Memory B cell (primary cell): Measurements from ENCODE around the gene ABCE1.

Source experiments
- ATAC-seq: fragments of 150-1000 bp; cut with Tn5 transposase; 2 replicates; pipeline ENCODE4 v1.10.0; 2021; ENCODE audit warnings: low read depth, mild to moderate bottlenecking, moderate library complexity
- DNase-seq, 2 donors: peaks; one replicate each; pipeline ENCODE4 v3.0.0; 2022; ENCODE audit warnings: low spot score in 2 of 2
- H3K27ac Mint-ChIP-seq: one replicate; pipeline ENCODE4 v1.8.0; 2022; ENCODE audit warnings: mild to moderate bottlenecking, moderate library complexity, mixed read lengths
- H3K27me3 Mint-ChIP-seq: one replicate; pipeline ENCODE4 v1.8.0; 2022; ENCODE audit warnings: mixed read lengths
- H3K36me3 Mint-ChIP-seq: one replicate; pipeline ENCODE4 v1.8.0; 2022; ENCODE audit warnings: mild to moderate bottlenecking, mixed read lengths
- H3K4me1 Mint-ChIP-seq: one replicate; pipeline ENCODE4 v1.8.0; 2022; ENCODE audit warnings: mixed read lengths
- H3K4me3 Mint-ChIP-seq: one replicate; pipeline ENCODE4 v1.8.0; 2022; ENCODE audit warnings: mild to moderate bottlenecking, moderate library complexity, mixed read lengths
- H3K9me3 Mint-ChIP-seq: one replicate; pipeline ENCODE4 v1.8.0; 2022; ENCODE audit warnings: mixed read lengths

ABCE1 gene

GRCh38 chr4:145083891-145084605 is 14.1 kb upstream of the ABCE1 start:
- Mint-ChIP-seq H3K4me3 (no peak overlapping the region), H3K9me3 (no peaks in the 10 kb centered on the region), H3K4me1 (peaks cover 10% of the 10 kb centered on the region), H3K27ac (peak overlapping the region; percentile 51), H3K27me3 (no peaks in the 10 kb centered on the region), H3K36me3 (peaks cover 37% of the 10 kb centered on the region)
- ATAC-seq, result no peak
- DNase-seq, result no peak

- no peak overlapping the region for H3K27ac Mint-ChIP-seq
- no peak for DNase-seq
- no peaks in the 10 kb centered on the region for H3K27me3 Mint-ChIP-seq
- no peak overlapping the region for H3K4me3 Mint-ChIP-seq
- peaks cover 57% of the 10 kb centered on the region for H3K36me3 Mint-ChIP-seq
- H3K4me1 Mint-ChIP-seq, result peaks cover 14% of the 10 kb centered on the region
- peaks cover 6% of the 10 kb centered on the region for H3K9me3 Mint-ChIP-seq
- ATAC-seq, result no peak
Measured at GRCh38 chr4:145090380-145090779, 7.7 kb upstream of the ABCE1 start.

- Mint-ChIP-seq H3K36me3 (peaks cover 44% of the 10 kb centered on the region), H3K4me1 (peaks cover 13% of the 10 kb centered on the region), H3K27ac (no peak overlapping the region), H3K27me3 (no peaks in the 10 kb centered on the region), H3K4me3 (no peak overlapping the region), H3K9me3 (peaks cover 6% of the 10 kb centered on the region)
- no peak for ATAC-seq
- no peak for DNase-seq
Measured at GRCh38 chr4:145093638-145094037, 4.5 kb upstream of the ABCE1 start.

GRCh38 chr4:145097331-145097820 is 735 bp upstream of the ABCE1 start:
- peak overlapping the region; percentile 94 for H3K4me3 Mint-ChIP-seq
- ATAC-seq (no peak), DNase-seq (no peak)
- H3K27me3 Mint-ChIP-seq, result no peaks in the 10 kb centered on the region
- peaks cover 19% of the 10 kb centered on the region for H3K4me1 Mint-ChIP-seq
- H3K27ac Mint-ChIP-seq, result peak overlapping the region; percentile 95
- H3K36me3 Mint-ChIP-seq, result peaks cover 28% of the 10 kb centered on the region
- H3K9me3 Mint-ChIP-seq, result peaks cover 6% of the 10 kb centered on the region

- DNase-seq, result no peak
- peaks cover 19% of the 10 kb centered on the region for H3K4me1 Mint-ChIP-seq
Measured at GRCh38 chr4:145098675-145099037, 545 bp downstream of the ABCE1 start.

GRCh38 chr4:145099653-145100052 is 1.5 kb downstream of the ABCE1 start:
- Mint-ChIP-seq H3K27me3 (no peaks in the 10 kb centered on the region), H3K27ac (peak overlapping the region; percentile 95), H3K4me1 (peaks cover 18% of the 10 kb centered on the region), H3K9me3 (no peaks in the 10 kb centered on the region), H3K4me3 (peak overlapping the region; percentile 94), H3K36me3 (peaks cover 9% of the 10 kb centered on the region)
- DNase-seq, result no peak
- ATAC-seq, result no peak

More at GRCh38 chr4:145098675-145099037, 545 bp downstream of the ABCE1 start:
- Mint-ChIP-seq H3K9me3 (peaks cover 2% of the 10 kb centered on the region), H3K36me3 (peaks cover 17% of the 10 kb centered on the region), H3K4me3 (peak overlapping the region; percentile 94), H3K27ac (peak overlapping the region; percentile 95), H3K27me3 (no peaks in the 10 kb centered on the region)
- ATAC-seq, result peak; percentile 19

- H3K4me3 Mint-ChIP-seq, result no peak overlapping the region
- H3K4me1 Mint-ChIP-seq, result peaks cover 13% of the 10 kb centered on the region
- peaks cover 2% of the 10 kb centered on the region for H3K36me3 Mint-ChIP-seq
- H3K27me3 Mint-ChIP-seq, result no peaks in the 10 kb centered on the region
- ATAC-seq, result no peak
- no peak for DNase-seq
- H3K9me3 Mint-ChIP-seq, result no peaks in the 10 kb centered on the region
- H3K27ac Mint-ChIP-seq, result no peak overlapping the region
Measured at GRCh38 chr4:145101091-145101490, 3.0 kb downstream of the ABCE1 start.

- ATAC-seq, result no peak
- H3K9me3 Mint-ChIP-seq, result no peaks in the 10 kb centered on the region
- no peak overlapping the region for H3K27ac Mint-ChIP-seq
- DNase-seq, result no peak
- no peaks in the 10 kb centered on the region for H3K27me3 Mint-ChIP-seq
- peaks cover 2% of the 10 kb centered on the region for H3K36me3 Mint-ChIP-seq
- H3K4me3 Mint-ChIP-seq, result no peak overlapping the region
- peaks cover 8% of the 10 kb centered on the region for H3K4me1 Mint-ChIP-seq
Measured at GRCh38 chr4:145102619-145103018, 4.5 kb downstream of the ABCE1 start.

- ATAC-seq (no peak), DNase-seq (no peak)
- Mint-ChIP-seq H3K27me3 (no peaks in the 10 kb centered on the region), H3K9me3 (no peaks in the 10 kb centered on the region), H3K36me3 (peaks cover 4% of the 10 kb centered on the region), H3K4me3 (no peak overlapping the region), H3K4me1 (peaks cover 8% of the 10 kb centered on the region), H3K27ac (no peak overlapping the region)
Measured at GRCh38 chr4:145103496-145103895, 5.4 kb downstream of the ABCE1 start.

- no peak for ATAC-seq
- Mint-ChIP-seq H3K9me3 (no peaks in the 10 kb centered on the region), H3K27me3 (no peaks in the 10 kb centered on the region), H3K27ac (no peak overlapping the region), H3K4me1 (no peaks in the 10 kb centered on the region), H3K4me3 (no peak overlapping the region), H3K36me3 (peaks cover 6% of the 10 kb centered on the region)
- no peak for DNase-seq
Measured at GRCh38 chr4:145107126-145107525, 9.0 kb downstream of the ABCE1 start.

- no peak for ATAC-seq
Measured at GRCh38 chr4:145108128-145108527, 10.0 kb downstream of the ABCE1 start.

GRCh38 chr4:145125396-145125795 is 27.3 kb downstream of the ABCE1 start:
- DNase-seq (no peak), ATAC-seq (no peak)
- H3K9me3 Mint-ChIP-seq, result no peaks in the 10 kb centered on the region
- no peaks in the 10 kb centered on the region for H3K27me3 Mint-ChIP-seq
- no peak overlapping the region for H3K4me3 Mint-ChIP-seq
- H3K4me1 Mint-ChIP-seq, result peaks cover 3% of the 10 kb centered on the region
- peaks cover 19% of the 10 kb centered on the region for H3K36me3 Mint-ChIP-seq
- H3K27ac Mint-ChIP-seq, result peak overlapping the region; percentile 83

More at GRCh38 chr4:145108128-145108527, 10.0 kb downstream of the ABCE1 start:
- Mint-ChIP-seq H3K27ac (no peak overlapping the region), H3K4me1 (no peaks in the 10 kb centered on the region), H3K27me3 (no peaks in the 10 kb centered on the region), H3K36me3 (peaks cover 14% of the 10 kb centered on the region), H3K4me3 (no peak overlapping the region), H3K9me3 (no peaks in the 10 kb centered on the region)
- DNase-seq, result no peak

- H3K36me3 Mint-ChIP-seq, result peaks cover 14% of the 10 kb centered on the region
- no peak overlapping the region for H3K4me3 Mint-ChIP-seq
- DNase-seq (no peak), ATAC-seq (no peak)
- H3K27ac Mint-ChIP-seq, result peak overlapping the region; percentile 64
- H3K27me3 Mint-ChIP-seq, result no peaks in the 10 kb centered on the region
- H3K4me1 Mint-ChIP-seq, result peaks cover 13% of the 10 kb centered on the region
- no peaks in the 10 kb centered on the region for H3K9me3 Mint-ChIP-seq
Measured at GRCh38 chr4:145130130-145130529, 32.0 kb downstream of the ABCE1 start.

- peak overlapping the region; percentile 64 for H3K27ac Mint-ChIP-seq
- peaks cover 13% of the 10 kb centered on the region for H3K36me3 Mint-ChIP-seq
- no peak for DNase-seq
- no peak overlapping the region for H3K4me3 Mint-ChIP-seq
- peaks cover 13% of the 10 kb centered on the region for H3K4me1 Mint-ChIP-seq
- no peaks in the 10 kb centered on the region for H3K27me3 Mint-ChIP-seq
- no peaks in the 10 kb centered on the region for H3K9me3 Mint-ChIP-seq
- no peak for ATAC-seq
Measured at GRCh38 chr4:145130788-145131399, 32.8 kb downstream of the ABCE1 start.
